SK-N-SH treated with all-trans-retinoic acid at 6 μM for 48 hours (cell line): ENCODE measurements around the gene PRDM10.

Source experiments
- ATAC-seq: fragments of 200-7000 bp; cut with Tn5 transposase; 3 replicates; pipeline ENCODE4 v1.9.1; 2020; ENCODE audit warnings: mild to moderate bottlenecking, moderate library complexity
- BACH2 ChIP-seq: fragments of 250-450 bp; sonication (Bioruptor Pico); IDR thresholded peaks from 2 replicates; pipeline ENCODE4 v1.9.0; 2021; ENCODE audit warnings: mild to moderate bottlenecking, borderline replicate concordance
- CREB5 ChIP-seq: fragments of 250-450 bp; sonication (Bioruptor Pico); IDR thresholded peaks from 2 replicates; pipeline ENCODE4 v1.5.1; 2020; ENCODE audit warnings: low read depth, mild to moderate bottlenecking, moderate library complexity
- CSDC2 ChIP-seq: fragments of 250-450 bp; sonication (Bioruptor Pico); IDR thresholded peaks from 2 replicates; pipeline ENCODE4 v1.5.0; 2020; ENCODE audit warnings: mild to moderate bottlenecking, moderate library complexity
- CSRNP3 ChIP-seq: fragments of 250-450 bp; sonication (Bioruptor Pico); IDR thresholded peaks from 2 replicates; pipeline ENCODE4 v1.5.1; 2021; ENCODE audit warnings: mild to moderate bottlenecking, moderate library complexity
- ESRRG ChIP-seq: fragments of 250-450 bp; sonication (Bioruptor Pico); IDR thresholded peaks from 2 replicates; pipeline ENCODE4 v1.6.1; 2021; ENCODE audit warnings: mild to moderate bottlenecking
- GLIS3 ChIP-seq: fragments of 250-450 bp; sonication (Bioruptor Pico); IDR thresholded peaks from 2 replicates; pipeline ENCODE4 v1.5.0; 2020; ENCODE audit warnings: mild to moderate bottlenecking, moderate library complexity
- ISL1 ChIP-seq: fragments of 250-450 bp; sonication (Bioruptor Pico); IDR thresholded peaks from 2 replicates; pipeline ENCODE4 v2.1.2; 2022; ENCODE audit warnings: mild to moderate bottlenecking, moderate library complexity
- OSR1 ChIP-seq: fragments of 250-450 bp; sonication (Bioruptor Pico); IDR thresholded peaks from 2 replicates; pipeline ENCODE4 v1.8.0; 2022; ENCODE audit warnings: moderate library complexity, mild to moderate bottlenecking, inconsistent platforms
- PATZ1 ChIP-seq: fragments of 250-450 bp; sonication (Bioruptor Pico); IDR thresholded peaks from 2 replicates; pipeline ENCODE4 v1.8.0; 2020; ENCODE audit warnings: mild to moderate bottlenecking, moderate library complexity, borderline replicate concordance
- POU6F1 ChIP-seq: fragments of 250-450 bp; sonication (Bioruptor Pico); IDR thresholded peaks from 2 replicates; pipeline ENCODE4 v1.8.0; 2021; ENCODE audit warnings: low read depth, mild to moderate bottlenecking, moderate library complexity, borderline replicate concordance
- PPARA ChIP-seq: fragments of 250-450 bp; sonication (Bioruptor Pico); IDR thresholded peaks from 2 replicates; pipeline ENCODE4 v1.5.0; 2020; ENCODE audit warnings: mild to moderate bottlenecking, borderline replicate concordance
- RARB ChIP-seq: fragments of 250-450 bp; sonication (Bioruptor Pico); IDR thresholded peaks from 2 replicates; pipeline ENCODE4 v1.8.0; 2021; ENCODE audit warnings: mild to moderate bottlenecking, moderate library complexity
- SNAI2 ChIP-seq: fragments of 250-450 bp; sonication (Bioruptor Pico); IDR thresholded peaks from 2 replicates; pipeline ENCODE4 v1.5.0; 2020; ENCODE audit warnings: mild to moderate bottlenecking, moderate library complexity
- TCF4 ChIP-seq: fragments of 250-450 bp; sonication (Bioruptor Pico); IDR thresholded peaks from 2 replicates; pipeline ENCODE4 v1.8.0; 2021; ENCODE audit warnings: mild to moderate bottlenecking, moderate library complexity, borderline replicate concordance
- TOX ChIP-seq: fragments of 250-450 bp; sonication (Bioruptor Pico); IDR thresholded peaks from 2 replicates; pipeline ENCODE4 v1.8.0; 2021; ENCODE audit warnings: mild to moderate bottlenecking, moderate library complexity, borderline replicate concordance
- TSHZ2 ChIP-seq: fragments of 250-450 bp; sonication (Bioruptor Pico); IDR thresholded peaks from 2 replicates; pipeline ENCODE4 v1.5.0; 2020; ENCODE audit warnings: mild to moderate bottlenecking, moderate library complexity
- ZC3H10 ChIP-seq: fragments of 250-450 bp; sonication (Bioruptor Pico); IDR thresholded peaks from 2 replicates; pipeline ENCODE4 v1.5.1; 2021; ENCODE audit warnings: mild to moderate bottlenecking, moderate library complexity
- ZFP3 ChIP-seq: fragments of 250-450 bp; sonication (Bioruptor Pico); IDR thresholded peaks from 2 replicates; pipeline ENCODE4 v1.5.0; 2020; ENCODE audit warnings: mild to moderate bottlenecking, moderate library complexity
- ZFP30 ChIP-seq: fragments of 450-650 bp; formaldehyde crosslinking; IDR thresholded peaks from 2 replicates; pipeline ENCODE4 v1.5.0; 2022; ENCODE audit warnings: mild to moderate bottlenecking, moderate library complexity
- ZNF565 ChIP-seq: fragments of 450-650 bp; formaldehyde crosslinking; conservative IDR thresholded peaks from 2 replicates; pipeline ENCODE4 v1.5.0; 2020; ENCODE audit warnings: low read depth, mild to moderate bottlenecking, moderate library complexity
- ZNF70 ChIP-seq: fragments of 450-650 bp; formaldehyde crosslinking; IDR thresholded peaks from 2 replicates; pipeline ENCODE4 v1.5.0; 2020; ENCODE audit warnings: mild to moderate bottlenecking, moderate library complexity
- ZNF8 ChIP-seq: fragments of 450-650 bp; formaldehyde crosslinking; IDR thresholded peaks from 2 replicates; pipeline ENCODE4 v1.5.0; 2020; ENCODE audit warnings: mild to moderate bottlenecking, moderate library complexity

The PRDM10 gene

GRCh38 chr11:129946256-129946655, 56.4 kb downstream of the PRDM10 start:
- no peak for ATAC-seq
- no peak for TF ChIP-seq RARB
- TF ChIP-seq GLIS3 (CRISPR knock-in tag), result no peak
- TF ChIP-seq ESRRG (CRISPR knock-in tag), result no peak
- TF ChIP-seq TOX (CRISPR knock-in tag), result no peak
- TF ChIP-seq ZNF565 (CRISPR knock-in tag), result no peak
- TF ChIP-seq PATZ1 (CRISPR knock-in tag), result no peak

DNA sequence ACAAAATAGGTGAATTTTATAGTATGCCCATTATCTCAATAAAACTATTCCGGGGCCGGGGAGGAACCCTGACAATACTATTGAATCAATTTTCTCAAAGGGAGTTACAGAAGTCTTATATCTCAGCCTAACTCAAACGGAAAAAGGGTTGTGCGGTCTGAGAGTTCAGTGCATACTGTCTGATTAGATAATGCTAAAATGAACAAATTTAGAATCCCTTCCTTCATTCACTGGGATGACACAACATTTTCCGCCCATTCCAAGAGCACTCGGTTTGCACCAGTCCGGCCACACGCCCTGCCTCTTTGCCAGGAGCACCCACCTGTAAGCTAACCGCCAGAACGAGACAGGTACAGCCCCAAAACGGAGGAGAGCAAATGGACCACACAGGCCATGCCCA, 57.3 kb downstream of the PRDM10 start:
- no peak for TF ChIP-seq SNAI2
- no peak for TF ChIP-seq ZNF8 (CRISPR knock-in tag)
- TF ChIP-seq ZFP3 (CRISPR knock-in tag), result no peak
- TF ChIP-seq CSDC2 (CRISPR knock-in tag), result no peak
- TF ChIP-seq ZNF70, result no peak
- no peak for TF ChIP-seq GLIS3 (CRISPR knock-in tag)
- no peak for TF ChIP-seq ESRRG (CRISPR knock-in tag)
- TF ChIP-seq ZC3H10 (CRISPR knock-in tag), result no peak
- TF ChIP-seq ISL1, result no peak
- no peak for TF ChIP-seq ZNF565 (CRISPR knock-in tag)
- no peak for TF ChIP-seq PATZ1 (CRISPR knock-in tag)
- no peak for TF ChIP-seq TOX (CRISPR knock-in tag)
- TF ChIP-seq OSR1 (CRISPR knock-in tag), result no peak
- no peak for TF ChIP-seq CSRNP3 (CRISPR knock-in tag)
- no peak for ATAC-seq

GRCh38 chr11:129944696-129945095, 57.9 kb downstream of the PRDM10 start:
- no peak for ATAC-seq
- no peak for TF ChIP-seq TOX (CRISPR knock-in tag)
- no peak for TF ChIP-seq ISL1
- no peak for TF ChIP-seq ZNF70
- TF ChIP-seq OSR1 (CRISPR knock-in tag), result no peak
- no peak for TF ChIP-seq RARB
- TF ChIP-seq TCF4 (CRISPR knock-in tag), result no peak
- no peak for TF ChIP-seq POU6F1 (CRISPR knock-in tag)
- TF ChIP-seq CSDC2 (CRISPR knock-in tag), result no peak
- TF ChIP-seq TSHZ2 (CRISPR knock-in tag), result no peak
- no peak for TF ChIP-seq SNAI2
- TF ChIP-seq PPARA (CRISPR knock-in tag), result no peak
- TF ChIP-seq GLIS3 (CRISPR knock-in tag), result no peak

DNA sequence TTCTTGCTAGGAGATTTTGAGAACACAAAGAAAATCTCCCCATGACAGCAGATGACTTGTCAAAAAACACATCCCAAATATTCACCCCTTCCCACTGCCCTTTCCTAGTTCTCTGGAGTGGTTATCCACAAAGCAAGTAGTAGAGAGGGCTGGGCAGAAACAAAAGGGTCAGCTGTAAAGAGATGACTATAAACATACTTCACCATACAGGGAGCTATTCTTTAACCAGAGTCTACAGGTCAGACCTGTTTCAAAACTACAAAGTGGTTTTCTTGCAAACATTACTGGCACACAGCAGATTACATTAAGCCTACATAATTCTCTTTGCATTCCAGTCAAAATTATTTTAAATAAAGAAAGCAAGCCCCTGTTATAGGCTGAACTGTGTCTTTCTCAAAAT, 59.6 kb downstream of the PRDM10 start:
- no peak for ATAC-seq
- TF ChIP-seq PATZ1 (CRISPR knock-in tag), result no peak
- no peak for TF ChIP-seq GLIS3 (CRISPR knock-in tag)
- TF ChIP-seq ZFP30 (CRISPR knock-in tag), result no peak
- no peak for TF ChIP-seq ZC3H10 (CRISPR knock-in tag)
- TF ChIP-seq ZFP3 (CRISPR knock-in tag), result no peak
- TF ChIP-seq SNAI2, result no peak
- no peak for TF ChIP-seq ZNF70
- no peak for TF ChIP-seq ZNF8 (CRISPR knock-in tag)
- TF ChIP-seq BACH2 (CRISPR knock-in tag), result no peak
- no peak for TF ChIP-seq RARB
- TF ChIP-seq CSDC2 (CRISPR knock-in tag), result no peak
- no peak for TF ChIP-seq ESRRG (CRISPR knock-in tag)
- no peak for TF ChIP-seq CREB5 (CRISPR knock-in tag)
